Activated CD4-positive, alpha-beta T cell treated with anti-CD3 and anti-CD28 coated beads, Interleukin-2, amount 10 ng/mL, durations not matched to agents 24 days and 14 days (primary cell): Measurements from ENCODE around the gene RBKS. TPM values are rescaled to one million over a fixed set of nuclear protein-coding genes. Genes with fewer than 3 reads are reported as not detected.
"Not testable (repeated sequence)": the region's sequence is repeated elsewhere in the genome, so short reads cannot be mapped to it uniquely, and the experiment has no call there.

Experiments used
- DNase-seq: peaks from one replicate; pipeline ENCODE4 v3.0.0; 2022
- H3K27ac Mint-ChIP-seq: one replicate; pipeline ENCODE4 v1.8.0; 2022; ENCODE audit warnings: mild to moderate bottlenecking, mixed read lengths
- H3K27me3 Mint-ChIP-seq: one replicate; pipeline ENCODE4 v1.8.0; 2022; ENCODE audit warnings: mixed read lengths
- H3K36me3 Mint-ChIP-seq: one replicate; pipeline ENCODE4 v1.8.0; 2022; ENCODE audit warnings: low read depth, mild to moderate bottlenecking, mixed read lengths
- H3K4me1 Mint-ChIP-seq: one replicate; pipeline ENCODE4 v1.8.0; 2021; ENCODE audit warnings: mixed read lengths
- H3K4me3 Mint-ChIP-seq: one replicate; pipeline ENCODE4 v1.8.0; 2022; ENCODE audit warnings: mild to moderate bottlenecking, moderate library complexity, mixed read lengths
- H3K9me3 Mint-ChIP-seq: one replicate; pipeline ENCODE4 v1.8.0; 2021; ENCODE audit warnings: mixed read lengths
- intact Hi-C: fragments of 100-400 bp; cut with micrococcal nuclease; formaldehyde crosslinking; loops from one replicate; pipeline ENCODE4 v1.15.1; 2023
- total RNA-seq: library from RNA; stranded (reverse); gene quantifications from 2 replicates; pipeline ENCODE4 v1.2.3, GENCODE V29; 2022

The RBKS gene
- total RNA-seq, 1 donor from 2014 or later: 1.4 TPM

- Mint-ChIP-seq H3K4me1 (peaks cover 10% of the 10 kb centered on the region), H3K9me3 (no peaks in the 10 kb centered on the region), H3K36me3 (no peaks in the 10 kb centered on the region), H3K4me3 (no peak overlapping the region), H3K27ac (no peak overlapping the region), H3K27me3 (no peaks in the 10 kb centered on the region)
- intact Hi-C loops: no loop called here
- no peak for DNase-seq
These were observed 133.4 kb downstream of the RBKS start for GRCh38 chr2:27756544-27757498.

- Mint-ChIP-seq H3K36me3 (no peaks in the 10 kb centered on the region), H3K27me3 (no peaks in the 10 kb centered on the region), H3K27ac (no peak overlapping the region), H3K4me3 (no peak overlapping the region), H3K4me1 (peaks cover 8% of the 10 kb centered on the region), H3K9me3 (no peaks in the 10 kb centered on the region)
- intact Hi-C loops: no loop called here
- no peak for DNase-seq
These were observed 134.1 kb downstream of the RBKS start for GRCh38 chr2:27756091-27756490.

DNA sequence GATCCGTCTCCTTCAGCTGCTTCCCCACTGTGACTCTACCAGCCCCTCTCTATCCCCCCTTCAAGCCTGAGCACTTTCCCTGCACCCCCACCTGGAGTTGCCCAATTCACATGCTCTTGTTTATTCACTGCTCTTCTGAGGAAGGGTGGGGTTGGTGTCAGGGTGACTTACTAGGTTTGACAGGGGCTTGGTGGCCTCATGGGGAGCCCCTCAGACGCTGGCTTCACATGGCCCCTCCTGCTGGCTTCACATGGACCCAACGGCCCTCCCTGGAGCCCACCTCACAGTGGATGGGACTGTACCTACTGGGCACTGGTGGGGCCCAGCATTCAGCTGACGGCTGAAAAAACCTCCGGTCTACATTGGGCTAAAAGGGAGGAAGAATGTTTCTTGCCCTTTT is 135.4 kb downstream of the RBKS start:
- Mint-ChIP-seq H3K4me1 (peaks cover 8% of the 10 kb centered on the region), H3K27ac (peak overlapping the region; percentile 37), H3K27me3 (no peaks in the 10 kb centered on the region), H3K4me3 (no peak overlapping the region), H3K36me3 (no peaks in the 10 kb centered on the region), H3K9me3 (no peaks in the 10 kb centered on the region)
- no peak for DNase-seq
- intact Hi-C loops: loop anchor here (1.0 to 5.0 kb wide), 3 partner anchors 638 to 697 kb away; no protein-coding TSS in a partner anchor

- Mint-ChIP-seq H3K36me3 (no peaks in the 10 kb centered on the region), H3K4me1 (peaks cover 8% of the 10 kb centered on the region), H3K27ac (peak overlapping the region; percentile 25), H3K27me3 (peaks cover 3% of the 10 kb centered on the region), H3K4me3 (no peak overlapping the region), H3K9me3 (peaks cover 6% of the 10 kb centered on the region)
- DNase-seq: peak; percentile 94
- intact Hi-C loops: loop anchor here (1.0 to 5.0 kb wide), 3 partner anchors 639 to 698 kb away; no protein-coding TSS in a partner anchor
These were observed 136.0 kb downstream of the RBKS start for GRCh38 chr2:27754138-27754588.

- Mint-ChIP-seq H3K27ac (no peak overlapping the region), H3K9me3 (peaks cover 16% of the 10 kb centered on the region), H3K4me3 (no peak overlapping the region), H3K36me3 (peaks cover 3% of the 10 kb centered on the region), H3K27me3 (peaks cover 12% of the 10 kb centered on the region), H3K4me1 (peaks cover 8% of the 10 kb centered on the region)
- intact Hi-C loops: loop anchor here (2.0 to 5.0 kb wide), 2 partner anchors 50 to 660 kb away; no protein-coding TSS in a partner anchor
- no peak for DNase-seq
These were observed 137.5 kb downstream of the RBKS start for GRCh38 chr2:27752551-27753237.

GRCh38 chr2:27751377-27751776 is 138.8 kb downstream of the RBKS start:
- Mint-ChIP-seq H3K36me3 (peaks cover 3% of the 10 kb centered on the region), H3K27me3 (peaks cover 14% of the 10 kb centered on the region), H3K9me3 (peaks cover 16% of the 10 kb centered on the region), H3K27ac (no peak overlapping the region), H3K4me3 (no peak overlapping the region), H3K4me1 (peaks cover 8% of the 10 kb centered on the region)
- intact Hi-C loops: loop anchor here (5.0 kb wide), 1 partner anchor 661 kb away; no protein-coding TSS in a partner anchor
- DNase-seq: no peak

DNA sequence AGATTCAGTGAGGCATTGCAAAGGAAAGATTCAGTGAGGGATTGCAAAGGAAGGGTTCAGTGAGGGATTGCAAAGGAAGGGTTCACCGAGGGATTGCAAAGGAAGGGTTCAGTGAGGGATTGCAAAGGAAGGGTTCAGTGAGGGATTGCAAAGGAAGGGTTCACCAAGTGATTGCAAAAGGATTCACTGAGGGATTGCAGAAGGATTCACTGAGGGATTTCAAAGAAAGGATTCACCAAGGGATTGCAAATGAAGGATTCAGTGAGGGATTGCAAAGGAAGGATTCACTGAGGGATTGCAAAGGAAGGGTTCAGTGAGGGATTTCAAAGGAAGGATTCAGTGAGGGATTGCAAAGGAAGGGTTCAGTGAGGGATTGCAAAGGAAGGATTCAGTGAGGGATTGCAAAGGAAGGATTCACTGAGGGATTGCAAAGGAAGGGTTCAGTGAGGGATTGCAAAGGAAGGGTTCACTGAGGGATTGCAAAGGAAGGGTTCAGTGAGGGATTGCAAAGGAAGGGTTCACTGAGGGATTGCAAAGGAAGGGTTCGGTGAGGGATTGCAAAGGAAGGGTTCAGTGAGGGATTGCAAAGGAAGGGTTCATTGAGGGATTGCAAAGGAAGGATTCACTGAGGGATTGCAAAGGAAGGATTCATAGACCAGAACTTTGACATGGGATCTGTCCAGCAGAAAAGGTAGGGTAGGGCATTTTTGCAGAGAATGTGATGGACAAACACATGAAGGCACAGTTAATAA is 141.2 kb downstream of the RBKS start:
- intact Hi-C loops, H3K4me1 Mint-ChIP-seq, H3K36me3 Mint-ChIP-seq, DNase-seq, H3K27ac Mint-ChIP-seq, H3K4me3 Mint-ChIP-seq: not testable (repeated sequence)
- Mint-ChIP-seq H3K27me3 (peaks cover 23% of the 10 kb centered on the region), H3K9me3 (peaks cover 16% of the 10 kb centered on the region)

GRCh38 chr2:27747827-27748352 is 142.3 kb downstream of the RBKS start:
- intact Hi-C loops: no loop called here
- Mint-ChIP-seq H3K27ac (no peak overlapping the region), H3K4me1 (no peaks in the 10 kb centered on the region)

GRCh38 chr2:27746325-27746724 is 143.9 kb downstream of the RBKS start:
- peaks cover 25% of the 10 kb centered on the region for H3K27me3 Mint-ChIP-seq
- intact Hi-C loops: no loop called here
- peaks cover 16% of the 10 kb centered on the region for H3K9me3 Mint-ChIP-seq
- H3K36me3 Mint-ChIP-seq: peaks cover 3% of the 10 kb centered on the region
- no peaks in the 10 kb centered on the region for H3K4me1 Mint-ChIP-seq
- H3K27ac Mint-ChIP-seq: no peak overlapping the region
- no peak for DNase-seq
- H3K4me3 Mint-ChIP-seq: no peak overlapping the region

More at GRCh38 chr2:27747827-27748352, 142.3 kb downstream of the RBKS start:
- Mint-ChIP-seq H3K9me3 (peaks cover 16% of the 10 kb centered on the region), H3K27me3 (peaks cover 24% of the 10 kb centered on the region), H3K36me3 (peaks cover 3% of the 10 kb centered on the region), H3K4me3 (no peak overlapping the region)
- no peak for DNase-seq

GRCh38 chr2:27745494-27745893 is 144.7 kb downstream of the RBKS start:
- H3K36me3 Mint-ChIP-seq, H3K4me1 Mint-ChIP-seq, intact Hi-C loops, H3K4me3 Mint-ChIP-seq, DNase-seq, H3K27ac Mint-ChIP-seq: not testable (repeated sequence)
- peaks cover 27% of the 10 kb centered on the region for H3K27me3 Mint-ChIP-seq
- peaks cover 16% of the 10 kb centered on the region for H3K9me3 Mint-ChIP-seq

DNA sequence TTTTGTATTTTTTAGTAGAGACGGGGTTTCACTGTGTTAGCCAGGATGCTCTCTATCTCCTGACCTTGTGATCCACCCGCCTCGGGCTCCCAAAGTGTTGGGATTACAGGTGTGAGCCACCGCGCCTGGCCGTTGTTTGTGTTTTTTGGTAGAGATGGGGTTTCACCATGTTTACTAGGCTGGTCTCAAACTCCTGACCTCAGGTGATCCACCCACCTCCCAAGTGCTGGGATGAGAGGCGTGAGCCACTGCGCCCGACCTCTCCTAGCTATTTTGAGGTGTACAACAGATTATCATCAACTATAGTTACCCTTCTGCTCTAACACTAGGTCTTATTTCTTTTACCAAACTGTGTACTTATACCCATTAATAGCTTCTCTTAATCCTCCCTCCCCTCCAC is 147.6 kb downstream of the RBKS start:
- intact Hi-C loops: no loop called here
- Mint-ChIP-seq H3K27ac (no peak overlapping the region), H3K9me3 (no peaks in the 10 kb centered on the region), H3K36me3 (no peaks in the 10 kb centered on the region), H3K4me3 (no peak overlapping the region), H3K27me3 (peaks cover 15% of the 10 kb centered on the region), H3K4me1 (no peaks in the 10 kb centered on the region)
- DNase-seq: no peak

GRCh38 chr2:27741673-27742072 is 148.5 kb downstream of the RBKS start:
- H3K9me3 Mint-ChIP-seq: no peaks in the 10 kb centered on the region
- intact Hi-C loops: no loop called here
- H3K36me3 Mint-ChIP-seq: no peaks in the 10 kb centered on the region
- H3K4me3 Mint-ChIP-seq: no peak overlapping the region
- no peak for DNase-seq
- no peak overlapping the region for H3K27ac Mint-ChIP-seq
- H3K4me1 Mint-ChIP-seq: peaks cover 2% of the 10 kb centered on the region
- H3K27me3 Mint-ChIP-seq: peaks cover 14% of the 10 kb centered on the region

DNA sequence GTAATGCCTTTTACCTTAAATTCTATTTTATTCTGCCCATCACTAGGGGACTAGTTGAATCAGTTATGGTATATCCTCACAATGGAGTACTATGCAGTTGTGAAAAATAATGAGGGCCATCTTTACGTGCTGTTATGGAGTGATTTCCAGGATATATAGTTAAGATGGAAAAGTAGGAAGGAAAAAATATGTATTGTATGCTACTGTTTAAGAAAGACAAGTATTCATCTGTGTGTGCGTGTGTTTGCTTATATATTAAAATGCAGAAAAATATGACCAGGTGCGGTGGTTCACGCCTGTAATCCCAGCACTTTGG is 151.2 kb downstream of the RBKS start:
- H3K36me3 Mint-ChIP-seq: no peaks in the 10 kb centered on the region
- intact Hi-C loops: no loop called here
- DNase-seq: no peak
- peaks cover 18% of the 10 kb centered on the region for H3K4me1 Mint-ChIP-seq
- no peak overlapping the region for H3K4me3 Mint-ChIP-seq
- no peak overlapping the region for H3K27ac Mint-ChIP-seq
- no peaks in the 10 kb centered on the region for H3K9me3 Mint-ChIP-seq
- H3K27me3 Mint-ChIP-seq: peaks cover 4% of the 10 kb centered on the region
